ENCODE results near the gene GSTA3. TPM values are rescaled to one million over a fixed set of nuclear protein-coding genes. Genes with fewer than 3 reads are reported as not detected.
A peak's percentile ranks its signal among the peaks of the same experiment; 100 is the strongest.

The GSTA3 gene
- total and polyA plus RNA-seq, 4 donors, result 1.1 to 5.8 (median 2.4) TPM

- no peaks in the 10 kb centered on the region for H3K27me3 ChIP-seq (ENCODE audit: control insufficient read depth in 3 of 3, insufficient read depth in 3 of 3, low read length in 2 of 3)
- no peaks in the 10 kb centered on the region for H3K36me3 ChIP-seq (ENCODE audit: control insufficient read depth in 4 of 4, insufficient read depth in 4 of 4, low read length in 4 of 4)
- 72 to 76% methylated on average over 6 of the region's 6 CpGs for WGBS, 2 donors
- ATAC-seq (ENCODE audit: insufficient read depth, low FRiP score), result peak; percentile 56
- H3K27ac ChIP-seq (ENCODE audit: low read depth in 1 of 2, low read length in 1 of 2), result peak overlapping the region in 1 of 2 donors; percentile 77
- H3K4me1 ChIP-seq (ENCODE audit: control insufficient read depth in 5 of 5, insufficient read depth in 5 of 5, low read length in 5 of 5), result peaks cover 0 to 14% (median 3%) of the 10 kb centered on the region in 5 donors
- no peak for TF ChIP-seq CTCF (IDR thresholded peaks at IDR 0.05; ENCODE audit: control extremely low read depth, extremely low read depth)
- DNase-seq, result no peak
- H3K9me3 ChIP-seq (ENCODE audit: control insufficient read depth in 4 of 4, insufficient read depth in 3 of 4, low read length in 3 of 4), result no peaks in the 10 kb centered on the region
- no peak overlapping the region for H3K4me3 ChIP-seq
- H3K9ac ChIP-seq (ENCODE audit: insufficient read depth in 1 of 2, low read length in 2 of 2), result no peak overlapping the region
Observed at GRCh38 chr6:52929321-52930164, 20.0 kb upstream of the GSTA3 start.

- Histone ChIP-seq H3K36me3 (ENCODE audit: control insufficient read depth in 4 of 4, insufficient read depth in 4 of 4, low read length in 4 of 4) (no peaks in the 10 kb centered on the region), H3K9ac (ENCODE audit: insufficient read depth in 1 of 2, low read length in 2 of 2) (no peak overlapping the region), H3K9me3 (ENCODE audit: control insufficient read depth in 4 of 4, insufficient read depth in 3 of 4, low read length in 3 of 4) (no peaks in the 10 kb centered on the region), H3K4me3 (no peak overlapping the region), H3K27ac (ENCODE audit: low read depth in 1 of 2, low read length in 1 of 2) (no peak overlapping the region), H3K4me1 (ENCODE audit: control insufficient read depth in 5 of 5, insufficient read depth in 5 of 5, low read length in 5 of 5) (peaks cover 0 to 14% (median 3%) of the 10 kb centered on the region in 5 donors), H3K27me3 (ENCODE audit: control insufficient read depth in 3 of 3, insufficient read depth in 3 of 3, low read length in 2 of 3) (no peaks in the 10 kb centered on the region)
- whole genome bisulfite sequencing, 2 donors, result 77 to 88% methylated on average over 8 of the region's 8 CpGs
- DNase-seq (peak in 1 of 3 donors; percentile 20), ATAC-seq (ENCODE audit: insufficient read depth, low FRiP score) (no peak)
- TF ChIP-seq CTCF (IDR thresholded peaks at IDR 0.05; ENCODE audit: control extremely low read depth, extremely low read depth), result no peak
Observed at GRCh38 chr6:52927451-52927850, 18.0 kb upstream of the GSTA3 start.

- H3K27ac ChIP-seq (ENCODE audit: low read depth in 1 of 2, low read length in 1 of 2), result no peak overlapping the region
- DNase-seq, result no peak
Observed at GRCh38 chr6:52925919-52926792, 16.7 kb upstream of the GSTA3 start.

More at GRCh38 chr6:52925919-52926792, 16.7 kb upstream of the GSTA3 start:
- H3K4me1 ChIP-seq (ENCODE audit: control insufficient read depth in 5 of 5, insufficient read depth in 5 of 5, low read length in 5 of 5), result peaks cover 0 to 14% (median 3%) of the 10 kb centered on the region in 5 donors
- H3K27me3 ChIP-seq (ENCODE audit: control insufficient read depth in 3 of 3, insufficient read depth in 3 of 3, low read length in 2 of 3), result no peaks in the 10 kb centered on the region
- TF ChIP-seq CTCF (IDR thresholded peaks at IDR 0.05; ENCODE audit: control extremely low read depth, extremely low read depth), result no peak
- no peak overlapping the region for H3K4me3 ChIP-seq
- no peak for ATAC-seq (ENCODE audit: insufficient read depth, low FRiP score)
- WGBS, 2 donors, result 57 to 80% methylated on average over 9 of the region's 9 CpGs
- H3K9me3 ChIP-seq (ENCODE audit: control insufficient read depth in 4 of 4, insufficient read depth in 3 of 4, low read length in 3 of 4), result no peaks in the 10 kb centered on the region
- no peak overlapping the region for H3K9ac ChIP-seq (ENCODE audit: insufficient read depth in 1 of 2, low read length in 2 of 2)
- H3K36me3 ChIP-seq (ENCODE audit: control insufficient read depth in 4 of 4, insufficient read depth in 4 of 4, low read length in 4 of 4), result no peaks in the 10 kb centered on the region
